Epithelial cell of proximal tubule (primary cell): ENCODE measurements around the gene HOXA7. TPM values are rescaled to one million over a fixed set of nuclear protein-coding genes. Genes with fewer than 3 reads are reported as not detected.
A peak's percentile ranks its signal among the peaks of the same experiment; 100 is the strongest.

Experiments
- DNase-seq: peaks from one replicate; pipeline ENCODE4 v3.0.0-alpha.2; 2011; ENCODE audit warnings: low read depth
- H3K4me3 ChIP-seq: 2 replicates; pipeline ENCODE4 v1.5.1; 2011; ENCODE audit warnings: low read depth, mild to moderate bottlenecking, low read length
- CTCF ChIP-seq: conservative IDR thresholded peaks from 2 replicates; pipeline ENCODE4 v1.5.1; 2012; ENCODE audit warnings: low read depth, mild to moderate bottlenecking, low read length
- total RNA-seq: library from RNA; depleted of rRNA; stranded (reverse); fragments of >200 nt; gene quantifications from 2 replicates; pipeline ENCODE4 v1.2.3, GENCODE V29; 2015

HOXA7 gene
- total RNA-seq, 1 donor from 2014 or later: 21.4 TPM

GRCh38 chr7:27171637-27172314 lies 15.3 kb upstream of the HOXA7 start:
- TF ChIP-seq CTCF: no peak
- H3K4me3 ChIP-seq: peak overlapping the region; percentile 74
- no peak for DNase-seq

GRCh38 chr7:27171325-27171636 lies 14.8 kb upstream of the HOXA7 start:
- no peak for DNase-seq
- peak overlapping the region; percentile 74 for H3K4me3 ChIP-seq
- no peak for TF ChIP-seq CTCF

GRCh38 chr7:27170426-27171324 lies 14.2 kb upstream of the HOXA7 start:
- no peak for DNase-seq
- H3K4me3 ChIP-seq: peak overlapping the region; percentile 74
- no peak for TF ChIP-seq CTCF

GRCh38 chr7:27169658-27170425 lies 13.4 kb upstream of the HOXA7 start:
- DNase-seq: no peak

GRCh38 chr7:27168265-27168947 lies 11.9 kb upstream of the HOXA7 start:
- DNase-seq: no peak
- peak; percentile 37 for TF ChIP-seq CTCF
- peak overlapping the region; percentile 74 for H3K4me3 ChIP-seq

More at GRCh38 chr7:27169658-27170425, 13.4 kb upstream of the HOXA7 start:
- no peak for TF ChIP-seq CTCF
- peak overlapping the region; percentile 74 for H3K4me3 ChIP-seq

- no peak for TF ChIP-seq CTCF
- no peak for DNase-seq
- peak overlapping the region; percentile 74 for H3K4me3 ChIP-seq
These were observed 11.4 kb upstream of the HOXA7 start for GRCh38 chr7:27167916-27168264.
